HG02763 (cell line): ENCODE results near the gene PRSS3.
A peak's percentile ranks its signal among the peaks of the same experiment; 100 is the strongest.
"Not testable (repeated sequence)": the region's sequence is repeated elsewhere in the genome, so short reads cannot be mapped to it uniquely, and the experiment has no call there.

Experiments
- ATAC-seq: cut with Tn5 transposase; IDR thresholded peaks from one replicate; pipeline ENCODE4 v1.9.1; 2021; ENCODE audit warnings: mild to moderate bottlenecking, moderate library complexity; ENCODE audit not compliant: unreplicated experiment

Gene PRSS3

DNA sequence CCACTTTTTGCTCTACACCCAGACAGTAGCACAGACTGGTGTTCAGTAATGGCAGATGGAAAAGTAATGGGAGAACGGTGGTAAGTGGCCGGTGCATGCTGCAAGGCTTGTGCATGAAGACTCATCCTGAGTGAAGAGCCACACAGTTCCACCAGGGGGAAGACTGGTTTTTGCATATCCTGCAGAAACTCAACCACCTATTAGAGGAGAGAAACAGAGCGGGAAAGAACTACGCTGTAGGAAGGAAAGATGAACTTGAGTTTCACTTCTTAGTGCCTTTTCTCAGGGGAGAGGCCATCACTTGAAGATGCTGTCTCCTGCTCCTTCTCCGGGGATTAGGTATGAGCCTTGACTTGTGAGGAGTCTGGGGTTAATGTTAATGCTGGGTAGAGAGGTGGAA, 9.4 kb upstream of the PRSS3 start:
- no peak for ATAC-seq

- ATAC-seq = no peak
Measured at GRCh38 chr9:33786681-33787080, 8.7 kb upstream of the PRSS3 start.

DNA sequence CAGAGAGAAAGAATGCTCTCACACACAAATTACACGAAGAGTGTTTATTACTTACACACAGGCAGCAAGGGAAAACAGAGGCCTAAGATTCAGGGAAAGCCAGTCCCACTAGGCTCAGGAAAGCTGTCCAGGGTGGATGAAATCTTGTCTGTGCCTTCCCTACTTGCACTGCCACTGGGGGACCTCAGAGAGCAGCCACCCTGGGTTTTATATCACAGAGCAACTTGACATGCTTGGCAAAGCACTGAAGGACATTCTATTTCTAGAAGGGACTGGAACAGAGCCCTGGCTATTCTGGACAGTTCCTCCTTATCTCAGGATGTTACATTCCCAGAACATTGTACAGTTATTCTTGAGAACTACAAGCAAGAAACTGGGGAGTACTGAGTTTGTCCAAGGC, 7.5 kb upstream of the PRSS3 start:
- ATAC-seq = no peak

DNA sequence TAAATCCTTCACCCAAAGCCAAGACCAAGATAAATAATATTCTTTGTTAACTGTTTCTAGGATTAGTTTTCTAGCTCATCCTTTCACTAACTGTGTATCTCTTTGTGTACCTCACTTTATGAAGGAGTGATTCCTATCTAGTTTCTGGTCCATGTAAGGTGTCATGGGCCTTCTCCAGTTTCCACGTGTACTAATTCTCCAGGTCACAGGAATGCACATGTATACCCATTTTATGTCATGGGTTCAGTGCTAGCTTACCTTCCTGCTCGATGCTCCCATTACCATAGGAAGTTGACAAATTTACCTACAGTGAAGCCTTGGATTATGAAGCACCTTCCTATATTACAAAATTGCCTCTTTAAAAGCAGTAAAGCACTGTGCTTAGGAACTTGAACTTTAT, 5.9 kb upstream of the PRSS3 start:
- ATAC-seq = not testable (repeated sequence)

GRCh38 chr9:33791117-33791516, 4.2 kb upstream of the PRSS3 start:
- no peak for ATAC-seq

DNA sequence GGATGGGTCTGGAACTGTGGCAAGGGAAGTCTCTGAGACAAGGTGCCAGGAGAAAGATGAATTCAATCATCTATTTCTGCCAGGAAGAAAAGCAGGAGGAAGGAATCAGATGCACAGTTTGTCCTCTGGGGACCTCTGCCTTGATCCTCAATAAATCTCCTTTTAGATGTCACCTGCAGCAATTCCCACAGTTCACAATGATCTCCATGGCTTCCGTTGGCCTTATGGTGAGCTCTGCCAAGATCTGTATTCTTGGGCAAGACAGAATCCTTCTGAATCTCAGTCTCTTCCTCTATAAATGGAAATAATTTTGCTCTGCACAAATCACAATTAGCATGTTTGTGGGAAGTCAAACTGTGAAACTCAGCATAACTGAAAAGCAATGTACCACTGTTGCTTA, 1.9 kb upstream of the PRSS3 start:
- not testable (repeated sequence) for ATAC-seq

DNA sequence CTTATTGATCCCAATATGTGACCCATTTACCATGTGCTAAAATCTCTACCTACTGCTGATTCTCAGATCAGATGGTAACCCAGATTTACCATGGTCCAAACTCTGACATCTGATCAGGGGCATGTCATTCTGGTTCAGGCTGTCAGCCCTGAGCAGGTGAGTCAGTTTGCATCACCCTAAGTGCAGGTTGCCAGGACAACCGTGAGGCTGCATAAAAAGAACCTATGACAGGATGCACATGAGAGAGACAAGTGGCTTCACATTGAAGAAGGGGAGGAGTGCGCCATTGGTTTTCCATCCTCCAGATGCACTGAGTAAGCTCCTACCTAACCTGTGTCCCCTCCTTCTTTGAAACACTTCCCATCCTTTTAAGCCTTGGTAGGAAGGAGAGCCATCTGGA, 801 bp upstream of the PRSS3 start:
- no peak for ATAC-seq

GRCh38 chr9:33795819-33796218, 458 bp downstream of the PRSS3 start:
- no peak for ATAC-seq

GRCh38 chr9:33796679-33797078, 1.3 kb downstream of the PRSS3 start:
- ATAC-seq = not testable (repeated sequence)

- no peak for ATAC-seq
Measured at GRCh38 chr9:33797837-33798236, 2.5 kb downstream of the PRSS3 start.

GRCh38 chr9:33798545-33798944, 3.2 kb downstream of the PRSS3 start:
- no peak for ATAC-seq

GRCh38 chr9:33799928-33800704, 4.8 kb downstream of the PRSS3 start:
- ATAC-seq = no peak

GRCh38 chr9:33800886-33801285, 5.5 kb downstream of the PRSS3 start:
- ATAC-seq = no peak

GRCh38 chr9:33801943-33802500, 6.7 kb downstream of the PRSS3 start:
- not testable (repeated sequence) for ATAC-seq

GRCh38 chr9:33804196-33804595, 8.8 kb downstream of the PRSS3 start:
- not testable (repeated sequence) for ATAC-seq

DNA sequence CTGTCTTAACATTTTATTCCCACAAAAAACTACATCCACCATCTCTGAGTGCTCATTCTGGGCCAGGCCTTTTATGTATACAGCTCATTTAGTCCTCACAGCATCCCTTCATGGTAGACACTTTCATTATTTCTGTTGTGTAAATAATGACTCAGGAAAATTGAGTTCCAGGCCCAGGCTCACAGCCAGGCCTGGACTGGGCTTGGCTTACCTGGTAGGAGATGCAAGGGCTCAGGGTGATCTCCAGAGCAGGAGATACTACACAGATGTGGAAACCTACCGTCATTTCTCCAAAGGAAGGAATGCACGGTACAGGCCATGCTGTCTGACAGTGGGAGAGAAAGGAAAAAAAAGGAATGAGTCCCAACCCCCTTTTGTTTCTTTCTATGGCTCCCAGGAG, 11.8 kb downstream of the PRSS3 start:
- not testable (repeated sequence) for ATAC-seq

DNA sequence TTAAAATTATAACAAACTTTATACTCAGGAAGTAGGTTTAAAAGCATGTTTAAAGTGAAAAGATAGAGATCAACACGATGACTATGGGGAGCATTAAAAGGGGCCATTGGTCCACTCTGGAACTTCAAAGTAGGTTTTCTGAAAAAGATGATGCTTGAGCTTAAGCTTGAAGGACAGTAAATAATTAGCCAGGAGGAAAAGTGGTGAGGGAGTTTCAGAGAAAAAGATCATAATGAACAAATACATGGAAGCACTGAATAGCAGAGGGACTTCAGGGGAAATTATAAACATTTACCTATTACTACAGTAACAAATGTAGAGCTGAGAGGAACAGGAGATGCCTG, 13.6 kb downstream of the PRSS3 start:
- ATAC-seq = not testable (repeated sequence)

DNA sequence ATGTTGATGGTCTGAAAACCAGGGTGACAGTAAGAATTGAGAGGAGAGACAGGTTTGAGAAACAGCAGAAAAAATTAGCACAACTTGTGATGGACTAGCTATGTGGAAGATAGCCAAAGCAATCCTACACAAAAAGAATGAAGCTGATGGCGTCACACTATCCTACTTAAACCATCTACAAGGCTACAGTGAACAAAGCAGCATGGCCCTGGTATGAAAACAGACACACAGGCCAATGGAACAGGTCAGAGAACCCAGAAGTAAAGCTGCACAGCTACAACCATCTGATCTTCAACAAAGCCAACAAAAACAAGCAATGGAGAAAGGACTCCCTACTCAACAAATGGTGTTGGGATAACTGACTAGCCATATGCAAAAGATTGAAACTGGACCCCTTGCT, 14.1 kb downstream of the PRSS3 start:
- no peak for ATAC-seq

GRCh38 chr9:33813712-33814641, 18.6 kb downstream of the PRSS3 start:
- no peak for ATAC-seq

- ATAC-seq = no peak
Measured at GRCh38 chr9:33815781-33816180, 20.4 kb downstream of the PRSS3 start.

GRCh38 chr9:33816327-33817252, 21.2 kb downstream of the PRSS3 start, which contains the start of gene UBE2R2:
UBE2R2 (plus strand) TSS chr9:33817160; CDS start chr9:33817758, 598 bp downstream.
- peak; percentile 68 for ATAC-seq
